ENCODE results near the gene EFNA5.

GRCh38 chr5:107513337-107514085 is 157.2 kb downstream of the EFNA5 start:
- no peak for TF ChIP-seq CTCF (optimal IDR thresholded peaks at IDR 0.05 in 1 of 3, IDR thresholded peaks at IDR 0.05 in 1 of 3, conservative IDR thresholded peaks at IDR 0.05 in 1 of 3; ENCODE audit: extremely low read depth in 1 of 3, insufficient read depth in 2 of 3, low read length in 3 of 3)
- no peak for TF ChIP-seq EZH2 (IDR thresholded peaks at IDR 0.05; ENCODE audit: low read length)

All from keratinocyte (primary cell).